GM19455 (cell line): ENCODE data around the gene CALM3.
"Not testable (repeated sequence)": the region's sequence is repeated elsewhere in the genome, so short reads cannot be mapped to it uniquely, and the experiment has no call there.

ENCODE experiments used
- ATAC-seq: cut with Tn5 transposase; IDR thresholded peaks from one replicate; pipeline ENCODE4 v1.9.1; 2021; ENCODE audit not compliant: unreplicated experiment

Gene CALM3

GRCh38 chr19:46601318-46602224, at the start of gene CALM3:
Gene CALM3 (plus strand): TSS chr19:46601330. CDS start chr19:46601435, 105 bp downstream.
- ATAC-seq, result no peak

- ATAC-seq, result no peak
Observed at GRCh38 chr19:46552891-46553290, 48.2 kb upstream of the CALM3 start.

GRCh38 chr19:46554161-46554560, 47.0 kb upstream of the CALM3 start:
- no peak for ATAC-seq

GRCh38 chr19:46555628-46556280, 45.4 kb upstream of the CALM3 start:
- no peak for ATAC-seq

- not testable (repeated sequence) for ATAC-seq
Observed at GRCh38 chr19:46556471-46556870, 44.7 kb upstream of the CALM3 start.

- no peak for ATAC-seq
Observed at GRCh38 chr19:46559203-46559602, 41.9 kb upstream of the CALM3 start.

- not testable (repeated sequence) for ATAC-seq
Observed at GRCh38 chr19:46559675-46560074, 41.5 kb upstream of the CALM3 start.

- ATAC-seq, result no peak
Observed at GRCh38 chr19:46564701-46565100, 36.4 kb upstream of the CALM3 start.

- no peak for ATAC-seq
Observed at GRCh38 chr19:46571495-46571894, 29.6 kb upstream of the CALM3 start.

- no peak for ATAC-seq
Observed at GRCh38 chr19:46573679-46574498, 27.2 kb upstream of the CALM3 start.

GRCh38 chr19:46574533-46574932, 26.6 kb upstream of the CALM3 start:
- no peak for ATAC-seq

- no peak for ATAC-seq
Observed at GRCh38 chr19:46578450-46578849, 22.7 kb upstream of the CALM3 start.

- no peak for ATAC-seq
Observed at GRCh38 chr19:46579361-46579879, 21.7 kb upstream of the CALM3 start.

GRCh38 chr19:46580247-46580646, 20.9 kb upstream of the CALM3 start:
- ATAC-seq, result no peak

GRCh38 chr19:46585539-46585938, 15.6 kb upstream of the CALM3 start:
- no peak for ATAC-seq

GRCh38 chr19:46586294-46586693, 14.8 kb upstream of the CALM3 start:
- ATAC-seq, result no peak

GRCh38 chr19:46587861-46588260, 13.3 kb upstream of the CALM3 start:
- no peak for ATAC-seq

- ATAC-seq, result no peak
Observed at GRCh38 chr19:46591254-46591653, 9.9 kb upstream of the CALM3 start.

- ATAC-seq, result no peak
Observed at GRCh38 chr19:46591870-46592269, 9.3 kb upstream of the CALM3 start.

GRCh38 chr19:46596008-46596407, 5.1 kb upstream of the CALM3 start:
- ATAC-seq, result no peak

GRCh38 chr19:46598372-46598917, 2.7 kb upstream of the CALM3 start:
- ATAC-seq, result no peak
